Right cardiac atrium (tissue), 5 donors: ENCODE data around the gene USP48. TPM values are rescaled to one million over a fixed set of nuclear protein-coding genes. Genes with fewer than 3 reads are reported as not detected.

Source experiments
- ATAC-seq, 2 donors: fragments of 200-7000 bp; cut with Tn5 transposase; one replicate each; pipeline versions ENCODE4 v1.8.0 to v1.9.1; 2020; ENCODE audit warnings: moderate library complexity in 2 of 2, mild to moderate bottlenecking in 1 of 2
- DNase-seq, 3 donors: peaks; one replicate each; pipeline ENCODE4 v3.0.0-alpha.2; 2020
- H3K27ac ChIP-seq: one replicate; pipeline ENCODE4 v1.5.1; 2013; ENCODE audit warnings: mild to moderate bottlenecking, low read length, control low read depth, moderate library complexity
- H3K27me3 ChIP-seq: one replicate; pipeline ENCODE4 v1.6.1; 2013; ENCODE audit not compliant: control insufficient read depth, insufficient read depth
- H3K4me1 ChIP-seq: one replicate; pipeline ENCODE4 v1.6.1; 2013; ENCODE audit warnings: low read length; ENCODE audit not compliant: control insufficient read depth, insufficient read depth
- H3K4me3 ChIP-seq: one replicate; pipeline ENCODE4 v1.5.1; 2013; ENCODE audit warnings: low read length, control low read depth
- H3K9me3 ChIP-seq: one replicate; pipeline ENCODE4 v1.6.1; 2013; ENCODE audit warnings: low read length; ENCODE audit not compliant: control insufficient read depth
- WGBS: extraction: QIAGEN DNeasy Blood & Tissue Kit; methylation state at CpG from one replicate; pipeline ENCODE4 v1.1.7; 2013; 5-methylcytosine and 5-hydroxymethylcytosine counted together
- intact Hi-C, 4 donors: fragments of 100-400 bp; cut with DNase I; formaldehyde crosslinking; loops; one replicate each; pipeline versions ENCODE4 v1.11.0 to v1.14.0; 2022 to 2023
- polyA plus RNA-seq: library from polyadenylated mRNA; stranded (reverse); fragments of 200-250 nt; gene quantifications from one replicate; pipeline ENCODE4 v1.2.3, GENCODE V29; 2013
- total RNA-seq, 4 donors: library from RNA; stranded (reverse); fragmentation: NEBNext Ultra II Directional; extraction: Animal tissue kit (Norgen Biotek cat#: 25700); gene quantifications; one replicate each; pipeline ENCODE4 v1.2.1, GENCODE V29; 2021
- donor health status: healthy with polysubstance abuse.
- donor health status: DM: no; HTN: yes; CAD: no.
- donor health status: DM: no; HTN: no; CAD: no.
- donor health status: DM: no; HTN: yes; CAD: no; lungs with severe emphysema.
- donor health status: DM: yes; HTN: yes; CAD: no.

Gene USP48
- total and polyA plus RNA-seq, 5 donors, result 19.9 to 49.4 (median 45.7) TPM

DNA sequence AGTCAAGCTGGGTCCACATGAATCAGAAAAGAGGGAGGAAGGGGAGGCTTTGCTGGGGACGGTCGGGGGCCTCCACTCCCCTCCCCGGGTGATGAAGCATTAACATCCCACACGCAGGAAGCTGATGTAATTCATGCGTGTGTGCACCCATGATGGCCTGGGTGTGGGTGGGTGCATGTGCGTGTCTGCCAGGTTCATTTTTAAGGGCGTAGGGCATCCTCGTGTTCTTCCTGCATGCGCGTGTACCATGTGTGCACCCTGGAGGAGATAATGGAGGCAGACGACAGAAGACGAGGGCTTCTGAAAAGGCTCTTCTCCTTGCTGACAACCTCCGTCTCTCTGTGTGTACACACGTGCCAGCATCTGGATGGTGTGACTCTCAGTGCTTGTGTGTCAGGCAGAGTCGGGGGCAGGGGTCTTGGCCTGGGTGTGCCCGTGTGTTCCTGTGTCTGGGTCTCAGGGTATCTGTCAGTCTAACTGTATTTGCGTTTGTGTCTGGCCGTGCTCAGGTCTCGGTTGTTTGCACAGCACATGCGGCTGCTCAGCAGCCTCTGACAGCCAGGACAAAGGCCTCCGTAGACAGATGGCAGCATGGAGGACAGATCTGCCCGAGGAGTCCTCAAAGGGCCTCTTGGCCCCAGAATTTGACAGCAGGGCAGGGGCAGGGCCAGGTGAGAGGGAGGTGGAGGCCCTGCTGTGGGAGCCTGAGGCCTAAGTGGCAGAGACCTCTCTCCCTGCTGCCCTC lies 116.2 kb downstream of the USP48 start:
- no peak overlapping the region for H3K4me3 ChIP-seq
- peak overlapping the region; percentile 61 for H3K27ac ChIP-seq
- DNase-seq, result no peak
- ATAC-seq, result no peak
- intact Hi-C loops, result no loop called here
- no peaks in the 10 kb centered on the region for H3K9me3 ChIP-seq
- no peaks in the 10 kb centered on the region for H3K27me3 ChIP-seq
- whole genome bisulfite sequencing, result 50% methylated on average over 22 of the region's 22 CpGs
- H3K4me1 ChIP-seq, result peaks cover 11% of the 10 kb centered on the region

- intact Hi-C loops, result no loop called here
- ATAC-seq (peak; percentile 52 to 78), DNase-seq (peak; percentile 62 to 87 (median 82))
- Histone ChIP-seq H3K4me3 (no peak overlapping the region), H3K4me1 (peaks cover 11% of the 10 kb centered on the region), H3K27me3 (no peaks in the 10 kb centered on the region), H3K27ac (peak overlapping the region; percentile 61), H3K9me3 (no peaks in the 10 kb centered on the region)
- 44% methylated on average over 8 of the region's 8 CpGs for WGBS
Measured at GRCh38 chr1:21665711-21666575, 117.0 kb downstream of the USP48 start.

DNA sequence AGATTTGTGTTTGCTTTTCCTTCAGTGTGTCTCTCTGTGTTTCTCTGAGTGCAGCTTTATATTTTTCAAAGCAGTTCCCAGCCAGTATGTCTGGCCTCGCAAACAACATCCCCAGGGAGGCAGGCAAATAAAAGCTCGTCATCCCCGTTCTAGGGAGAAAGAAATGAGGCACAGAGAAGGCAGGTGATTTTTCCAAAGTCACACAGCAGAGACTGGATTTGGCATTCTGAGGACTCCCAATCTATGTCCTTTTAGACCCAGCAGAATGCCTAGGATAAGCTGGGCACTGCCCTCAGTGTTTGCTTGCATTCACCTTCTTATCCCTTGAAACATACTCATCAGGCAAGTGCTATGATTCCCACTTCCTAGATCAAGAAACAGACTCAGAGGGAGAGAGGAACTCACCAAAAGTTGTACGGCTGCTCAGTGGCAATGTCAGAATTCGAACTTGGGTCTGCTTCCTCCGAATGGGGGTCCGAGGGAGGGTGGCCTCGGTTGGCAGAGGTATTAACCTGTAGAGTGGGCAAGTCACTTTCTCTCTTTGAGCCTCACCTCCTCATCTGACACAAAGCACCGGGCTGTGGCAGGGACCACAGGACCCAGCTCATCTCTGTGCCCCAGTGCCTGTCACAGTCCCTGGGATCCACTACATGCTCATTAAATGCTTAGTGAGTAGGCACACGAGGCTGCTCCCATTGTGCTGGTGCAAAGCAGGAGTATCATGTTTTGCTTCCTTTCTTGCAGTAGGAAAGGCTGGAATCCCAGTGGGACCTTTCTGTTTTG lies 118.0 kb downstream of the USP48 start:
- DNase-seq, result no peak
- H3K9me3 ChIP-seq, result no peaks in the 10 kb centered on the region
- H3K4me3 ChIP-seq, result no peak overlapping the region
- peaks cover 9% of the 10 kb centered on the region for H3K4me1 ChIP-seq
- ATAC-seq, result no peak
- 68% methylated on average over 10 of the region's 10 CpGs for WGBS
- intact Hi-C loops, result loop anchor here in 1 of 4 donors (5.0 kb wide), 1 partner anchor 148 kb away; no protein-coding TSS in a partner anchor
- peak overlapping the region; percentile 40 for H3K27ac ChIP-seq
- H3K27me3 ChIP-seq, result no peaks in the 10 kb centered on the region

GRCh38 chr1:21663951-21664805 lies 118.8 kb downstream of the USP48 start:
- Histone ChIP-seq H3K4me1 (peaks cover 7% of the 10 kb centered on the region), H3K9me3 (no peaks in the 10 kb centered on the region), H3K4me3 (no peak overlapping the region), H3K27me3 (no peaks in the 10 kb centered on the region), H3K27ac (peak overlapping the region; percentile 49)
- WGBS, result 67% methylated on average over 16 of the region's 16 CpGs
- intact Hi-C loops, result loop anchor here in 1 of 4 donors (5.0 kb wide), 1 partner anchor 147 kb away; no protein-coding TSS in a partner anchor
- no peak for DNase-seq
- no peak for ATAC-seq

DNA sequence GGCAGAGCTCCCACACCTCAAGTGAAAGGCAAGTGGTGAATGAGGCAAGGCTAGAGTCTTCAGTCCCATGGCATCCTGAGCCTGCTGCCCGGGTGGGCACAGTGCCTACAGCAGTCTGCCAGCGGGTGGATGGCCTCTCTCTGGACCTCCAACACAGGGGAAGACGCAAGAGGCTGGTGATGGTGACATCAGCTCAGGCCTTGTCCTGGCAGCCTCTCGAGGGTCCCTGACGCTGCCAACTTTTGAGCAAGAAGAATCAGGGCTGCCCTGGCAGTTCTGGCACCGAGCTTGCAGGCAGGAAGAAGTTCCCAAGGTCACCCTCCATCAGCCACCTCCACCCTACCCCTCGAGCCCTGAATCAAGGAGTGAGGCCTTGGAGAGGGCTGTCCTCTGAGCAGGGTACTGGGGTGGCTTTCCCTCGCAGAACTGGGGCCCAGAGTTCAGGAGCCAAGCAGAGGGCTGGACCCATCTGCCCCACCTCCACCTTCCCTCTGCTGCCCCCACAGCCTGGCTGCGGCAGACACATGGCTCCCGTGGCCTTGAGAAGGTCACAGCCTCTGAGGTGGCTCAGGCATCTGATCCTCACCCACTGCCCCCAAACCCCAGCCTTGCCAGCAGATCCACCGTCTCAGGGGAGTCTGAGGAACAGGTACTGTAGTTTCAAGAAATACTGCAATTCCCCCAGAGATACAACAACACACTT lies 119.5 kb downstream of the USP48 start:
- no peak overlapping the region for H3K4me3 ChIP-seq
- intact Hi-C loops, result loop anchor here in 1 of 4 donors (5.0 kb wide), 1 partner anchor 146 kb away; no protein-coding TSS in a partner anchor
- DNase-seq (peak; percentile 58 to 81 (median 62)), ATAC-seq (peak in 1 of 2 donors; percentile 45)
- peaks cover 3% of the 10 kb centered on the region for H3K4me1 ChIP-seq
- peak overlapping the region; percentile 49 for H3K27ac ChIP-seq
- H3K27me3 ChIP-seq, result no peaks in the 10 kb centered on the region
- 45% methylated on average over 11 of the region's 11 CpGs for WGBS
- no peaks in the 10 kb centered on the region for H3K9me3 ChIP-seq

DNA sequence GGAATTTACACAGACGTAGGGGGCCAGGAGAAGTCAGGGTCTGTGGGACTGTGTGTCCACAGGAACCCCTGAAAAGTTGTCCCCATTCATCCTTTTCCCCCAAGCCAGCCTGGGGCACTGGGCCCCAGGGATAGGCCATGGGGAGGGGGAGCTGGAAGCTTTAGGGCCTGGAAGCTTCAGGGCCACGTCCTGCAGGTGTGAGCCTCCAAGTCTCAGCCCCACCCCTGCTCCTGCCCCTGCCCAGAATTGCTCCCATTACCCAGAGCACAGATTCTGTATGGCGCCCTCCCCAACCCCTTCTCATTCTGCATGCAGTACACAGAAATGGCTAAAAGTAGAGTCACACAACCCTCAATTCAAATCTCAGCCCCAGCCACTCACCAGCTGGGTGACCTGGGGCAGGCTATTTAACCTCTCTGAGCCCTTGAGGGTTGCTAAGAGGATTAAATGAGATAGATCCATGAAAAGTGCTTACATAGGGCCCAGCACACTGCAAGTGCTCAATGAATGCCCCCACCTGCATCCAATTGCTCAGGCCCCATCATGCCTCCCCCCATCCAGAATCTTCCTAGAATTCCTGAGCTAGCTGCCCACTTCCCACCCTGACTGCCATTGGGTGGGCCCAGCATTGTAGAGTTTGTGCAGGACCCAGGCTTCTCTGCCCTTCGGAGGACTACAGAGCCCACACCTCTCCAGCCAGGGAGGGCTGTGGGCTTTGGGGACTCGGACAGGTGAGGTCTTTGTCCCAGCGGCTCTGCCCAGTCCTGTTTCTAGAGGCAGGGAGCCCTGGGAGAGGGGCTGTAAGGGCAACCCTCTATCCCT lies 120.3 kb downstream of the USP48 start:
- Histone ChIP-seq H3K4me3 (no peak overlapping the region), H3K27me3 (no peaks in the 10 kb centered on the region), H3K4me1 (peaks cover 3% of the 10 kb centered on the region), H3K9me3 (no peaks in the 10 kb centered on the region), H3K27ac (no peak overlapping the region)
- 69% methylated on average over 6 of the region's 6 CpGs for WGBS
- ATAC-seq (no peak), DNase-seq (no peak)
- intact Hi-C loops, result loop anchor here in 1 of 4 donors (5.0 kb wide), 1 partner anchor 145 kb away; no protein-coding TSS in a partner anchor

GRCh38 chr1:21661886-21662285 lies 121.1 kb downstream of the USP48 start:
- Histone ChIP-seq H3K4me1 (peaks cover 3% of the 10 kb centered on the region), H3K27me3 (no peaks in the 10 kb centered on the region), H3K9me3 (no peaks in the 10 kb centered on the region), H3K4me3 (no peak overlapping the region), H3K27ac (no peak overlapping the region)
- DNase-seq, result no peak
- 74% methylated on average over 5 of the region's 5 CpGs for whole genome bisulfite sequencing
- ATAC-seq, result no peak
- intact Hi-C loops, result loop anchor here in 1 of 4 donors (5.0 kb wide), 1 partner anchor 145 kb away; no protein-coding TSS in a partner anchor

DNA sequence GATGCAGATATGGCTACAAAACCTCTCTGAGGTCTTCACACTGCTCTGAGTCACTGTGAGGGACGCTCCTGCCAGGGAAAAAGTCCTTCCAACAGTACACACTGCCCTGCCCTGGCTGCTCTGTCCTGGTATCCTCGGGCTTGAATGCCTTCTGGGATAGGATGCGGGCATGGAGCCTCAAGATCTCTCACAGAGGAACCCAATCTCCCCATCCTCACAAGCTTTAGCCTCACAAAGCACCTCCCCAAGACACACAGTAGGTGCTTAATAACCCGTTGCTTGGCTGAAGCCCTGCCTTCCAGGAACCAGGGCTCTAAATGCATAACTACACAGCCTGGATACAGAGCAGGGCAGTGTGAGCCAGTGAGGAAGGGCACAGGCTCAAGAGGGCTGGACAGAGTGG lies 123.0 kb downstream of the USP48 start:
- no peak for DNase-seq
- no peaks in the 10 kb centered on the region for H3K9me3 ChIP-seq
- H3K27ac ChIP-seq, result no peak overlapping the region
- ATAC-seq, result no peak
- peaks cover 3% of the 10 kb centered on the region for H3K4me1 ChIP-seq
- intact Hi-C loops, result loop anchor here in 3 of 4 donors (5.0 to 10.0 kb wide), 6 partner anchors 143 to 425 kb away; no protein-coding TSS in a partner anchor
- H3K4me3 ChIP-seq, result no peak overlapping the region
- no peaks in the 10 kb centered on the region for H3K27me3 ChIP-seq
- 47% methylated on average over 4 of the region's 4 CpGs for WGBS
